ENCODE data around the gene CDH13.

The CDH13 gene

DNA sequence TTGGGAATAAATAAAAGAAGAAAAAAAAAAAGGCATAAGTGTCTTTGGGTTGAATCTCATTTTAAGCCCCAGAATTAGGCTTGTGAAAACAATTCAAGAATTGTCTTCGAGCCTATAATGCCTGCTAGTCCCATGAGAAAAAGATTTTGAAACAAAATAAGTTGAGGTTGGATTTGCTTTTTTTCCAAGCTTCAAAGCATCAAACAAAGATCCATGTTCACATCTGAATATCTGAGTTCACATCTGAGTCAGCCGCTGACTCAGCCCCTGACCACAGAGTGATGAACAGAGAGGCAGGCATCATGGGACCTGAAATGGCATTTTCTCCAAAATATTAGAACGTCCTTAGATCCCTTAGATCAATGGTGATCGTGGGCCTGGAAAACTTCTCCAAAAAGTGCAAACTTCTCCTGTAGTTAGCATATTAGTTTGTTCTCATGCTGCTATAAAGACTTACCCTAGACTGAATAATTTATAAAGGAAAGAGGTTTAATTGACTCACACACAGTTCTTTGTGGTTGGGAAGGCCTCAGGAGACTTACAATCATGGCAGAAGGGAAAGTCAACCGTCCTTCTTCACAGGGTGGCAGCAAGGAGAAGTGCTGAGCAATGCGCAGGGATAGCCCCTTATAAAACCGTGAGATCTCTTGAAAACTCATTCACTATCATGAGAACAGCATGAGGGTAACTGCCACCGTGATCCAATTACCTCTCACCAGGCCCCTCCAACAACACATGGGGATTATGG, 886.4 kb downstream of the CDH13 start:
- no CpG with 5 or more reads among the region's 8 CpGs for WGBS (ENCODE audit: insufficient coverage, insufficient read length)
- H3K36me3 ChIP-seq (ENCODE audit: control insufficient read depth, insufficient read depth, low read length) = no peaks in the 10 kb centered on the region
- H3K4me1 ChIP-seq (ENCODE audit: control insufficient read depth, insufficient read depth, low read length) = no peaks in the 10 kb centered on the region; the same call in 1 of the 2 replicates
- no peak overlapping the region for H3K27ac ChIP-seq (ENCODE audit: low read length)
- no peaks in the 10 kb centered on the region for H3K9me3 ChIP-seq (ENCODE audit: control insufficient read depth, insufficient read depth, low read length)
- no peak for DNase-seq (ENCODE audit: low read depth, low spot score)
- no peaks in the 10 kb centered on the region for H3K27me3 ChIP-seq (ENCODE audit: control insufficient read depth, insufficient read depth, low read length)
- H3K4me3 ChIP-seq (ENCODE audit: low read length) = no peak overlapping the region

DNA sequence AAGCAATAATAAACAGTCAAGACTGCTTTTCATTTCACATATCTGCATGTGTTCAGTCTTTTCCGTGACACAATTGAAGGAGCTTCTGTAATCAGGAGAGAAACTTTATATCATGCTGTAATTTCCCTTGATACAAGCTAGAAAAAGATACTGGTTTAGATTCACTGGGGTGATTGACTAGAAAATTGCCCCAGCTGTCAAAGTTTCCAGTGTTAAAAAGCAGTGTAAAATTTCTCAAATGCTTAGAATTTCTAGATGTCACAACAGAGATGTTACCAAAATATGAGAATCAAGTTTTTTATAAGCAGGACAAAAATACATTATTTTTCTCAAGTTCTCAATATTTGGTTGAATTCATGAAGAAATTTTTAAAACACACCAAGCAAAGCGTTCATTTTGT, 888.6 kb downstream of the CDH13 start:
- H3K4me3 ChIP-seq (ENCODE audit: low read length) = no peak overlapping the region
- no CpG with 5 or more reads among the region's 2 CpGs for WGBS (ENCODE audit: insufficient coverage, insufficient read length)
- no peak overlapping the region for H3K27ac ChIP-seq (ENCODE audit: low read length)
- H3K36me3 ChIP-seq (ENCODE audit: control insufficient read depth, insufficient read depth, low read length) = no peaks in the 10 kb centered on the region
- no peaks in the 10 kb centered on the region for H3K27me3 ChIP-seq (ENCODE audit: control insufficient read depth, insufficient read depth, low read length)
- DNase-seq (ENCODE audit: low read depth, low spot score) = no peak
- H3K9me3 ChIP-seq (ENCODE audit: control insufficient read depth, insufficient read depth, low read length) = no peaks in the 10 kb centered on the region
- no peaks in the 10 kb centered on the region for H3K4me1 ChIP-seq (ENCODE audit: control insufficient read depth, insufficient read depth, low read length)

DNA sequence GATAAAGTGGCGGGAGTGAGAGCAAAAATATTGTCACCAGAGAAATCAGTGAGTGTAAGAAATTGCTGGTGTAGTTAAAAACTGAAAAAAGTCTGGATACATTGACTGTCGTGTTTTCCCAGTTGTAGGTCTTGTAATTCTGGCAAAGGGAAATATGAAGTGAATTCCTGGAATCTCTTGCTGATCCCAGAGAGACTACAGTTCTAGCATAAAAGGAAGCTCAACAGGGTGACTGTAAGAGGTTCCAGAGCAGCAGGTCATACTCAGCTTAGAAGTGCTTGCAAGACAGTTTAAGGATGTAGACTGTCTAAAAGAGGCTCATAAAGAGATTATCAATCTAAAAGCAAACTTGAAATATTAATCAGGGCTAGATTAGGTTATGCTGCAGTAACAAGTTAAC, 890.2 kb downstream of the CDH13 start:
- H3K27ac ChIP-seq (ENCODE audit: low read length) = no peak overlapping the region
- H3K4me1 ChIP-seq (ENCODE audit: control insufficient read depth, insufficient read depth, low read length) = no peaks in the 10 kb centered on the region
- no CpG with 5 or more reads among the region's 2 CpGs for WGBS (ENCODE audit: insufficient coverage, insufficient read length)
- H3K9me3 ChIP-seq (ENCODE audit: control insufficient read depth, insufficient read depth, low read length) = no peaks in the 10 kb centered on the region
- no peak overlapping the region for H3K4me3 ChIP-seq (ENCODE audit: low read length)
- no peaks in the 10 kb centered on the region for H3K36me3 ChIP-seq (ENCODE audit: control insufficient read depth, insufficient read depth, low read length)
- DNase-seq (ENCODE audit: low read depth, low spot score) = no peak
- no peaks in the 10 kb centered on the region for H3K27me3 ChIP-seq (ENCODE audit: control insufficient read depth, insufficient read depth, low read length)

DNA sequence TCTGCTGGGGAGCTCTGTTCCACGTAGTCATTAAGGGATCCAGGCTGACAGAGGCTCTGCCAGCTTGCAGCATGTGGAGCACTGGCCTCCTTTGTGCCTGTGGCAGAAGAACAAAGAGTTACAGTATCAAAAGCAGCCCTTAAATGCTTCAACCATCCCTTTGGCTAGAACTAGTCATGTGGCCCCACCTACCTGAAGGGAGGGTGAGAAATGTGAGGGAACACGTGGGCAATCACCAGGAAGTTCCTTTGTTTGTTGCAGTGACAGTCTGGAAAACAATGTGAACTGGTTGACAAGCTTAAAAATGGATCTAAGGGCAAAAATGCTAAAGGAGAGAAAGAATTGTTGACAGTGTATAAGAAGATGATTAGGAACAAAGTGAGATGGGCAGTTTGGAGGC, 890.6 kb downstream of the CDH13 start:
- H3K36me3 ChIP-seq (ENCODE audit: control insufficient read depth, insufficient read depth, low read length) = no peaks in the 10 kb centered on the region
- no peak overlapping the region for H3K4me3 ChIP-seq (ENCODE audit: low read length)
- no peak for DNase-seq (ENCODE audit: low read depth, low spot score)
- no peaks in the 10 kb centered on the region for H3K4me1 ChIP-seq (ENCODE audit: control insufficient read depth, insufficient read depth, low read length)
- WGBS (ENCODE audit: insufficient coverage, insufficient read length) = no CpG with 5 or more reads among the region's 2 CpGs
- H3K27ac ChIP-seq (ENCODE audit: low read length) = no peak overlapping the region
- H3K9me3 ChIP-seq (ENCODE audit: control insufficient read depth, insufficient read depth, low read length) = no peaks in the 10 kb centered on the region
- no peaks in the 10 kb centered on the region for H3K27me3 ChIP-seq (ENCODE audit: control insufficient read depth, insufficient read depth, low read length)

DNA sequence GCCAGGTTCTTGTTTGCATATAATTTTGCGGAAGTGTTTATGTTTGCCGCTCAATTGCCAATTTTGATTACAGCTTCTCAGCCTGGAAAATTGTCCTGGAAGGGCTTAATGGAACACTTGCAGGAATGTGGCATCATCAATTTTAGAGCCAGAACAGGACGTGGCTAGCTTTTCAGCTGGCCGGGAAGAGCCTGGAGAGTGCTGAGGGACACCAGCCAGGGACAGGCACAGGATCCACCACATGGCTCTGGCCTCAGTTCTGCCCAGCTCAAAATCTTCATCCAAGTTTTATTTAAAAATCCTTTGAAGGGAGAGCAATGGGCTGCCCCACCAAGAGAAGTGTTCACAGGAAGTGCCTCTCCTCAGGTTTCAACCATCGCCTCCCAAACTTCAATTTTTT, 893.8 kb downstream of the CDH13 start:
- no peaks in the 10 kb centered on the region for H3K9me3 ChIP-seq (ENCODE audit: control insufficient read depth, insufficient read depth, low read length)
- H3K27me3 ChIP-seq (ENCODE audit: control insufficient read depth, insufficient read depth, low read length) = no peaks in the 10 kb centered on the region
- no peak overlapping the region for H3K4me3 ChIP-seq (ENCODE audit: low read length)
- WGBS (ENCODE audit: insufficient coverage, insufficient read length) = no CpG with 5 or more reads among the region's 5 CpGs
- no peak overlapping the region for H3K27ac ChIP-seq (ENCODE audit: low read length)
- H3K4me1 ChIP-seq (ENCODE audit: control insufficient read depth, insufficient read depth, low read length) = no peaks in the 10 kb centered on the region
- no peak for DNase-seq (ENCODE audit: low read depth, low spot score)
- H3K36me3 ChIP-seq (ENCODE audit: control insufficient read depth, insufficient read depth, low read length) = no peaks in the 10 kb centered on the region

DNA sequence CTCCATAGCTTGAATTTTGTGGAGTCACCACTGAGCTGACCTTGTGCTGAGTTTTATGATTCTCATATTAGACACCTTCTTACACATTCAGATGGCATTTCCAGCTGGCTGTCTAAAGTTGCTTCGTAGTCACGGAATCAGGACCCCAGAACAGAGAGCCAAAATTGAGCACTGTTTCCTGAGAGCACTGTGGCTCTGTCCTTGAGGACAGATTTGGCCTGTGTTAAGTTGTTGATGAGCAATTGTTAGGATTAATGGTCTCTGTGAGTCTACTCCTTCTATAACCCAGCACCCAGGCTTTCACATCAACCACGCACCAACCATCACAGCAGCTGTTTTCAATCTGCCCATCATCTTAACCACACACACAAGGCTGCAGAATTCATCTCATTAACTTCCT, 903.5 kb downstream of the CDH13 start:
- no peaks in the 10 kb centered on the region for H3K9me3 ChIP-seq (ENCODE audit: control insufficient read depth, insufficient read depth, low read length)
- H3K36me3 ChIP-seq (ENCODE audit: control insufficient read depth, insufficient read depth, low read length) = no peaks in the 10 kb centered on the region
- H3K4me1 ChIP-seq (ENCODE audit: control insufficient read depth, insufficient read depth, low read length) = no peaks in the 10 kb centered on the region
- no peak overlapping the region for H3K27ac ChIP-seq (ENCODE audit: low read length)
- WGBS (ENCODE audit: insufficient coverage, insufficient read length) = no CpG with 5 or more reads among the region's 3 CpGs
- H3K4me3 ChIP-seq (ENCODE audit: low read length) = no peak overlapping the region
- H3K27me3 ChIP-seq (ENCODE audit: control insufficient read depth, insufficient read depth, low read length) = no peaks in the 10 kb centered on the region
- no peak for DNase-seq (ENCODE audit: low read depth, low spot score)

DNA sequence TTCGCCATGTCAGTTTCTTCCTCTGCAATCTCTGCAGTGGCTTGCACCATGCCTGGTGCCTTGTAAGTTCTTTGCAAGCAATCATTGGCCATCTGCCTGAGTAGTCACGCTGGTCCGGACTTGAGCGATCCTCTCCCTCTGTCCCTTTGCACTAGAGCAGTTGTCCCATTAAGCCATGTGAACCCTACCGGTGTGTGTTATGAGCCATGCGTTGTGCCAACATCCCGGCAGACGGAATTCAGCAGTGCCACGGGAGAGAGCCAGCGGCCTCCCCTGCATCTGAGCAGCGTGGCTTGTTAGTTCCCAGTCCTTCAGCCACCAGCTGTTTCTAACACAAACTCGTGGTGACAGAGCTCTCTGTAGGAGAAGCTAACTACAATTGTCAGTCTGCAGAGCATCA, 905.9 kb downstream of the CDH13 start:
- Histone ChIP-seq H3K4me3 (ENCODE audit: low read length) (no peak overlapping the region), H3K27ac (ENCODE audit: low read length) (no peak overlapping the region), H3K9me3 (ENCODE audit: control insufficient read depth, insufficient read depth, low read length) (no peaks in the 10 kb centered on the region), H3K27me3 (ENCODE audit: control insufficient read depth, insufficient read depth, low read length) (no peaks in the 10 kb centered on the region), H3K36me3 (ENCODE audit: control insufficient read depth, insufficient read depth, low read length) (no peaks in the 10 kb centered on the region), H3K4me1 (ENCODE audit: control insufficient read depth, insufficient read depth, low read length) (no peaks in the 10 kb centered on the region)
- no CpG with 5 or more reads among the region's 12 CpGs for WGBS (ENCODE audit: insufficient coverage, insufficient read length)
- no peak for DNase-seq (ENCODE audit: low read depth, low spot score)

DNA sequence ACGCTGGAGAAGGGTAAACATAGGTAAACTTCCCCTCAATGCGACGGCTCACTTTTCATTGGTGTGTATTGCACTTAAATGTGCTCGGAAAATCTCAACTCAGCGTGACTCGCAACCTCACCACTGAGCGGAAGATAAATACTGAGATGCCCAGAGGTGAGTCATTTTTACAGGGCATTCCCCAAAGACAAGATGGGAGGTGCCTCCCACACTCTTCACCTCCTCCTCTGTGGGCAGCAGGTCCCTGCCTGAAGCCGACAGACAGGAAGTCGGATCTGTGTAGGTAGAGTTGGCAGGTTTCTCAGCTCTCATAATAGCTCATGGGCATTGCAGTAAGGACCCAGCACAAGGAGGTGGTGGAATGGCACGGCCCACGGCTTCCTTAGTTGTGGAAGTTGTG, 906.4 kb downstream of the CDH13 start:
- Histone ChIP-seq H3K36me3 (ENCODE audit: control insufficient read depth, insufficient read depth, low read length) (no peaks in the 10 kb centered on the region), H3K27me3 (ENCODE audit: control insufficient read depth, insufficient read depth, low read length) (no peaks in the 10 kb centered on the region), H3K4me3 (ENCODE audit: low read length) (no peak overlapping the region), H3K9me3 (ENCODE audit: control insufficient read depth, insufficient read depth, low read length) (no peaks in the 10 kb centered on the region), H3K4me1 (ENCODE audit: control insufficient read depth, insufficient read depth, low read length) (no peaks in the 10 kb centered on the region), H3K27ac (ENCODE audit: low read length) (no peak overlapping the region)
- DNase-seq (ENCODE audit: low read depth, low spot score) = no peak
- WGBS (ENCODE audit: insufficient coverage, insufficient read length) = no CpG with 5 or more reads among the region's 11 CpGs

DNA sequence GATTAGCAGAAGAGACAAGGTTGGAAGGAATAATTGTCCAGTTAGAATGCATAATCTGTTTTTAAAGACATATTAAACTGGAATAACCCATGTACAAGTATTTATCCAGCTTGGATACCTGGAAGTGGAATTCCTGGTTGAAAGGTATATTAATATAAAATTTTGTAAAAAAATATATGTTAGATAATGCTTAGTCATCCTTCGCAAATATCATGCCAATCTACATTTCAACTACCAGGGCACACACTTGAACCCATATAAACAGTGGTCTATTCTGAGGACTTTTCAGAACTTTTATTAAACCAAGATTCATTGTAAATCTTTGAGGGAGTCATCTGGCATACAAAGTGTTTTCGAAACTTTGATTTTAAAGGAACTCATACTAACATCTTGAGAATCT, 911.9 kb downstream of the CDH13 start:
- H3K4me3 ChIP-seq (ENCODE audit: low read length) = no peak overlapping the region
- no peaks in the 10 kb centered on the region for H3K36me3 ChIP-seq (ENCODE audit: control insufficient read depth, insufficient read depth, low read length)
- H3K27ac ChIP-seq (ENCODE audit: low read length) = no peak overlapping the region
- H3K27me3 ChIP-seq (ENCODE audit: control insufficient read depth, insufficient read depth, low read length) = no peaks in the 10 kb centered on the region
- H3K4me1 ChIP-seq (ENCODE audit: control insufficient read depth, insufficient read depth, low read length) = no peaks in the 10 kb centered on the region
- DNase-seq (ENCODE audit: low read depth, low spot score) = no peak
- WGBS (ENCODE audit: insufficient coverage, insufficient read length) = no CpG with 5 or more reads among the region's 2 CpGs
- H3K9me3 ChIP-seq (ENCODE audit: control insufficient read depth, insufficient read depth, low read length) = no peaks in the 10 kb centered on the region

DNA sequence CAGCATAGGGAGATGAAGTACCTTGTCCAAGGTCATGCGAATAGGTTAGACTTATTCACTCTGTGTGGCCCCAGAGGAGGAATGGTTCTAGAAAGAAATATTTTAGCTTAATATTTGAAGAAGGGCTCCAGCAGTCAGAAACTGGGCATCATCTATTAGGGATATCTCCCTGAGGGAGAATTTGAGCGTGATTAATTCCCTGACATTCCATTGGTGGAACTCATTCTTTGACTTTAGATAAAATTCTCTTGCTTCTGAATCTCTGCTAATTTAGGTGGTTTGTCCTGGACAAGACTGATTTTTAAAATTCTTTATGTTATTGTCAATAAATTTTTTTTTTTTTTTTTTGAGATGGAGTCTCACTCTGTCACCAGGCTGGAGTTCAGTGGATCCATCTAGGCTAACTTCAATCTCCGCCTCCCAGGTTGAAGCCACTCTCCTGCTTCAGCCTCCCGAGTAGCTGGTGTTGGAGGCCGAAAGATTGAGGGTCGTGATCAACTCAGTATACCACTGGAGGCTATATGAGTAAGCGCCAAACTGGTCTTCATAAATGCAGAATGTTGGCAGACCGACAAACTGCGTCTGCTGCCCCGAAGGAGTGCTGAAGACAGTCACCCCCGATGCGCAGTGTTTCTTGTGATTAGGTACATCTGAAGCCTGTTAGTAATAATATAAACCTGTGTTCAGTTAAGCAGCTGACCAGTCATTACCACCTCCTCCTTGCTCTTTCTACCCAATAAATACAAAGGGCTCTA, 913.1 kb downstream of the CDH13 start:
- DNase-seq (ENCODE audit: low read depth, low spot score) = no peak
- Histone ChIP-seq H3K27ac (ENCODE audit: low read length) (no peak overlapping the region), H3K36me3 (ENCODE audit: control insufficient read depth, insufficient read depth, low read length) (no peaks in the 10 kb centered on the region), H3K4me1 (ENCODE audit: control insufficient read depth, insufficient read depth, low read length) (no peaks in the 10 kb centered on the region), H3K27me3 (ENCODE audit: control insufficient read depth, insufficient read depth, low read length) (no peaks in the 10 kb centered on the region), H3K4me3 (ENCODE audit: low read length) (no peak overlapping the region), H3K9me3 (ENCODE audit: control insufficient read depth, insufficient read depth, low read length) (no peaks in the 10 kb centered on the region)
- WGBS (ENCODE audit: insufficient coverage, insufficient read length) = no CpG with 5 or more reads among the region's 12 CpGs

DNA sequence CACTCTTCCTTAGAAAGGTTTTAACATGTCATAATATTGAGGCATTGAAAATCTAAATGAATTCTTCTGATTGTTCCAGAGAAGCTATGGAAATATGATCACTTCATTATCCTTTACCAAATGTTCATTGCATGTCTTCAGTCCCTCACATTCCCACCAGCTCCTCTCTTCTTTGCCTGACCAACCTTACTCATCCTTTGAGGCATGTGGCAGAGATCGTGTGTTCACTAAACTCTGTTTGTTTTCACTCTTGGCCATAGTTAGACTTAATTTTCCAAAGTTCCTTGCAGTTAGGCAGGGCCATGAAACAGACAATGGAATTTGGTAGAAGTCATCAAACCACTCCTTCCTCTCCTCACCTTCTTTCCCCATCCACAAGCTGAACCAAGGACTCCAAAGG, 914.5 kb downstream of the CDH13 start:
- Histone ChIP-seq H3K36me3 (ENCODE audit: control insufficient read depth, insufficient read depth, low read length) (no peaks in the 10 kb centered on the region), H3K27me3 (ENCODE audit: control insufficient read depth, insufficient read depth, low read length) (no peaks in the 10 kb centered on the region), H3K4me1 (ENCODE audit: control insufficient read depth, insufficient read depth, low read length) (no peaks in the 10 kb centered on the region), H3K9me3 (ENCODE audit: control insufficient read depth, insufficient read depth, low read length) (no peaks in the 10 kb centered on the region), H3K4me3 (ENCODE audit: low read length) (no peak overlapping the region), H3K27ac (ENCODE audit: low read length) (no peak overlapping the region)
- no CpG with 5 or more reads among the region's 1 CpG for WGBS (ENCODE audit: insufficient coverage, insufficient read length)
- DNase-seq (ENCODE audit: low read depth, low spot score) = no peak
